ENCODE measurements around the gene CAP2.

CAP2 gene

DNA sequence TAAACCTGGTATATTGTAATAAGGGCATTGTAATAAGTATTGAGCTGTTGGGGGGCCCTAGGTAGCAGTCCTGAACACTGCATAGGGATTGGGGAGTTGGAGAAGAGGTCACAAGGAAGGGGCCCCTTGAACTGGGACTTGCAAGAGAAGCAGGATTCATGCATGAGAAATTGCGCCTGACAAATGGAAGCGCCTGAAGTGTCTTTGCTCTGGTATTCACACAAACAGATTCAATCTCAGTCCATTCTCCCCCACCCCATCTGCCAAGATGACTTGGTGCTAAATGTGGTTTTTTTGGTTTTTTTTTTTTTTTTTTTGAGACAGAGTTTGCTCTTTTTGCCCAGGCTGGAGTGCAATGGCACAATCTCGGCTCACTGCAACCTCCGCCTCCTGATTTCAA lies 87.1 kb downstream of the CAP2 start:
- H3K27ac ChIP-seq, result peak overlapping the region; percentile 87; the same call in 1 of the 2 replicates
- no peak for TF ChIP-seq ZFX (IDR thresholded peaks at IDR 0.05)

DNA sequence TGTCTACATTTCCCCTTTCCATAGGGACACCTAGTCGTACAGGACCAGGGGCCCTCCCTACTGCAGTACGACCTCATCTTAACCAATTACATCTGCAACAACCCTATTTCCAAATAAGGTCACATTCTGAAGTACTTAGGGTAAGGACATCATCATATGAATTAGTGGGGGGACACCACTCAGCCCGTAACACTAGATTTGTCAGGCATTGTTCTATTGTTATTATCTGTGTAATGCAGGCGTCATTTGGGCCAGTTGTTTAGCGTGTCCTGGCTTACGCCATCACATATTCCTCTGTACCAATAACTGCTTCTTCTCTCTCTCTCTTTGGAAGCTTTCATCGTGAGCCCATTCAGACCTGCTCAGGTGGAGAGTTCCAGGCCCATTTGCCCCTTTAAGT lies 89.3 kb downstream of the CAP2 start:
- TF ChIP-seq, protein P1, sequence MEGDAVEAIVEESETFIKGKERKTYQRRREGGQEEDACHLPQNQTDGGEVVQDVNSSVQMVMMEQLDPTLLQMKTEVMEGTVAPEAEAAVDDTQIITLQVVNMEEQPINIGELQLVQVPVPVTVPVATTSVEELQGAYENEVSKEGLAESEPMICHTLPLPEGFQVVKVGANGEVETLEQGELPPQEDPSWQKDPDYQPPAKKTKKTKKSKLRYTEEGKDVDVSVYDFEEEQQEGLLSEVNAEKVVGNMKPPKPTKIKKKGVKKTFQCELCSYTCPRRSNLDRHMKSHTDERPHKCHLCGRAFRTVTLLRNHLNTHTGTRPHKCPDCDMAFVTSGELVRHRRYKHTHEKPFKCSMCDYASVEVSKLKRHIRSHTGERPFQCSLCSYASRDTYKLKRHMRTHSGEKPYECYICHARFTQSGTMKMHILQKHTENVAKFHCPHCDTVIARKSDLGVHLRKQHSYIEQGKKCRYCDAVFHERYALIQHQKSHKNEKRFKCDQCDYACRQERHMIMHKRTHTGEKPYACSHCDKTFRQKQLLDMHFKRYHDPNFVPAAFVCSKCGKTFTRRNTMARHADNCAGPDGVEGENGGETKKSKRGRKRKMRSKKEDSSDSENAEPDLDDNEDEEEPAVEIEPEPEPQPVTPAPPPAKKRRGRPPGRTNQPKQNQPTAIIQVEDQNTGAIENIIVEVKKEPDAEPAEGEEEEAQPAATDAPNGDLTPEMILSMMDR (conservative IDR thresholded peaks at IDR 0.05), result no peak
- no peak for TF ChIP-seq ZFX (IDR thresholded peaks at IDR 0.05)
- no peak overlapping the region for H3K27ac ChIP-seq

DNA sequence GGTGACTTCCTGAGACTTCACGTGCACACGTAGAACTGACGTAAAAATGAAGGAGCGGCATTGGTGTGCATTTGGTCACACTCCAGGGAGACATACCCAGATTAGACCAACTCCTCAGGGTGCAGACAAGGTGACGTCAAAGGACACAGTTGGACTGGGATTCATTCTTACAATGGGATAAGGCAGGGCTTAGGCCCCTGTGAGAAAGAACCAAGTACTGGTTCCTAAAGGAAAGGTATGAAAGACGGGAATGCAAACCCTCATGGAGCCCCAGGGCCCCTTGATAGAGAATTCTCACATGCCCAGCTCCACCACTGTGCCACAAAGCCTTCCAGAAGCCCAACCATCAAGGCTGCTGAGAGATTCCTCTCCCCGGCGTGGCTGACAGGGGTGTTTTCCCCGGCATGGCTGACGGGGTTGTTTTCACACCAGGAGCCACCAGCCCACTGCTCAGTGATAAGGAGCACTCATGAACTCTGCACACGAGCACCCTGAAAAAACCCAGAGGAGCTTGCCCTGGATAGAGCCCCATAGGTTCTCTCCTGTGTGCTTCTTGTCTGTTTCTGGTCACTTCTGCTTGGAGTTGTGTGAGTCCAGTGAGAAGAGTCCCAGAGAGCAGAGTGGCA lies 90.1 kb downstream of the CAP2 start:
- H3K27ac ChIP-seq, result peak overlapping the region; percentile 8
- no peak for TF ChIP-seq ZFX (IDR thresholded peaks at IDR 0.05)
- TF ChIP-seq, protein P1 (conservative IDR thresholded peaks at IDR 0.05), result no peak

DNA sequence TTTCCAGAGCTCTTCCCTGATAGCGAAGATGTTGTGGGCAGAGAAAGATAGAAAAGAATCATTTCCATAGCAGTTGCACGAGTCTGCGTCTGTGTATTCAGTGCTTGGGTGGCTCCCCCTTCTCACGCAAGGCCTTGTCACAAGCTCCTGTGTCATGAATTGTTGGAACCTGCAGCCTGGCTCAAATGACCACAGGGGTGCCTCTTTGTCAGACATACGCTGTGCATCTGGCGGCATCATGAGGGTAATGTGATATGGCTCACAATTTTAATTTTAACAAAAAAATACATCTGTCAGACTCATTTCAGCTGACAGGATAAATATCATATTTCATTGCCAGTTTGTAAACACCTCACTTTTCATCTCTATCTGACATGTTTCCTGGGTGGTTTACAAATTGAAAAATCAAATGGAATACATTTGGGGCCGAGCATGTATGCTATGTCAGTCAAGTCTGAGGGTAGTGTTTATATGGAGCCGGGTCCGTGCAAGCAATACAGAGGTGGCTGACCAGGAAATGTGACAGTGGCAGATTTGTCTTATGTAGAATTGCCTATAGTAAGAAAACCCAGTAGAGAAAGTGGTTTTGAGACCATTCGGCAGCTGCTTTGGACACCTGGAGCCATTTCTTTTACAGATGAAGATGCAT lies 90.9 kb downstream of the CAP2 start:
- TF ChIP-seq, protein P1 (conservative IDR thresholded peaks at IDR 0.05), result no peak
- TF ChIP-seq ZFX (IDR thresholded peaks at IDR 0.05), result no peak
- no peak overlapping the region; the same call in 1 of the 2 replicates for H3K27ac ChIP-seq

DNA sequence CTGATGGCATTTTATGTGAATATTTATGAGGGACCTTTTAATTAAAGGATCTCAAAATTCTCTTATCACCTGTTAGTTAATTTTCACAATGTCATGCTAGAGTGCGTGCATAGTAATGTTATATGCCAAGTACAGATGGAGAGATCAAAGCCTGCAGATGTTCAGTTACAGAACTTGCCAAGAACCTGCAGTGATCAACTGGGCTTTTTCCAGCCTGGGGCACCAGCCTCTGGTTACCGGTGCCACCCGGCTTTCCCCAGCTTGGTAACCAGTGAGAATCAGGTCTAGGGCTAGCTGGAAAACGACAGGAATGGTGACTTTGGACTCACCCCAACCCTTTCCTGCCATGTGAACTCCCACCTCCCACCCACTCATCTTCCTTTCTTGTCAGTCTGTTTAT lies 91.8 kb downstream of the CAP2 start:
- TF ChIP-seq, protein P1 (conservative IDR thresholded peaks at IDR 0.05), result no peak
- TF ChIP-seq ZFX (IDR thresholded peaks at IDR 0.05), result no peak
- no peak overlapping the region; the same call in 1 of the 2 replicates for H3K27ac ChIP-seq

DNA sequence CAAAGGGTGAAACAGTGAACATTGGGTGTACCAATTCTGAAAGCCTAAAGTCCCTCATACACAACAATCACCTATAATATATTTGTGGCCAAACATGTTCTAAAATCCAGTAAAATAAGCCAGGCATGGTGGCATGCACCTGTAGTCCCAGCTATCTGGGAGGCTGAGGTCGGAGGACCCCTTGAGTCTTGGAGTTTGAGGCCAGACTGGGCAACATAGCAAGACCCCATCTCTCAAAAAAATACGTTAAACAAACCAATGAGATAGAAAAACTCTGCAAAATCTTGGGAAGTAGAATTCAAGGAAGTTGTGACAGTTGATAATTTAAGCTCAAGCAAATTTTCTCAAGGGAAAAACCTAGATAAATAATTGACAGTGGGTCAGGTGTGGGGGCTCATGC lies 92.6 kb downstream of the CAP2 start:
- TF ChIP-seq, protein P1 (conservative IDR thresholded peaks at IDR 0.05), result no peak
- no peak for TF ChIP-seq ZFX (IDR thresholded peaks at IDR 0.05)
- no peak overlapping the region; the same call in 1 of the 2 replicates for H3K27ac ChIP-seq

DNA sequence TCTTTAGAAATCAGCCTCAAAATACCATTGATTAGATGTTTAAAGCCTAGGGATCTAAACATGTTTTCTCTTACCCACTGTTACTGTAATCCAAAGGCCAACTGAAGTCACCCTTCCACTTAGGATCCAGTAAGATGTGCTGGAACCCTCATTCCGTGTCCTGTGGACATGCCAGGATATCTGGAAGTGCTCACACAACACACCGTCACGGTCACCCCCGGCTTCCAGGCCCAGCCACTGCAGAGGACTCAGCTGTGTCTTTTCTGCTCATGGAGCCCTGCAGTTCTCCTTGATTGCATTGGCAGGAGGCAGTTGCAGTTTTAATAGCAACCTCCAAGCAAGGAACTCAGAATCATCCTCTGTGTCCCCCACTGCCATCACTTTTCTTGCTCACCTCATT lies 93.3 kb downstream of the CAP2 start:
- TF ChIP-seq ZFX (IDR thresholded peaks at IDR 0.05), result no peak
- TF ChIP-seq, protein P1 (conservative IDR thresholded peaks at IDR 0.05), result no peak
- no peak overlapping the region; the same call in 1 of the 2 replicates for H3K27ac ChIP-seq
